Activated CD4-positive, CD25-positive, alpha-beta regulatory T cell treated with anti-CD3 and anti-CD28 coated beads, Interleukin-2, amount 50 U/mL, for 72 hours (primary cell): ENCODE measurements around the gene NOX3.

Experiments
- DNase-seq: peaks from one replicate; pipeline ENCODE4 v3.0.0; 2021

The NOX3 gene

DNA sequence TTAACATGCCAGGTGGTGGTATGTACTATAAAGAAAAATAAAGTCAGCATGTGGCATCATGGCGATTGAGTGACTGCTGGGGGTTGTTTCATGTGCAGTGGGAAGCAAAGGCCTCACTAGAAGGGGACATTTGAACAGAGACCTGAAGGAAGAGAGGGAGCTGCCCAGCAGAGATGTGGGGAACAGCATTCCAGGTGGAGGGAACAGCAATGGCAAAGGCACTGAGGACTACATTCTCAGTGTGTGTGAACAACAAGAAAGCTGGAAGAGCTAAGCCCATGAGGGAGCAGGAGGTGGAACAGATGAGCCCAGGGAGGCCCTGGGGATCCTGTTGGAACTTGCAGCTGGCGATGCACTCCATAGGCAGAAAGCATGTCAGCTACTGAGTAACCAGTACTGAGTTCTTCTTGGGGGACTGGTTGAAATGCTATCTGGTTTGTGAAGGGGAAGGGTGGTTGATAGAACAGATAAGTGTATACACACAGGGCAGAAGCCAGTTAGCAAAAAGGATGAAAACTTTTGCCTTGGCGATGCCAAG lies 29.2 kb downstream of the NOX3 start:
- no peak for DNase-seq

DNA sequence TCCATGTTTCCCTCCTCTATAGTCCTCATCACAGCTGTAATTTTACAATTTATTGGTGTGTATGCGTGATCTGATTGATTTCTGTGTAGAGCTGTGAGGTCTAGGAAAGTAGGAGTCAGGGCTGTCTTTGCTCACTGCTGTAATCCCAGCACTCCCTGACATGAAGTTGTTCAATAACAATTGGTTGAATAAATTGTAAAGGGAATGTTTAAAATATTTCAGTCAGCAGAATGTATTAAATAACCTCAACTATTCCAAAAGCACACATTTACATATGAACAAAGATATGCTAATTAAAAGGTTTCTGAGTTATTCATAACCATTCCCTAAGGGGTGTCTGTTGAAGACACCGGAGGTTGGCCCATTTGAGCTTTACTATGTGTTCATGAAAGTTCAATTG lies 31.5 kb downstream of the NOX3 start:
- no peak for DNase-seq

DNA sequence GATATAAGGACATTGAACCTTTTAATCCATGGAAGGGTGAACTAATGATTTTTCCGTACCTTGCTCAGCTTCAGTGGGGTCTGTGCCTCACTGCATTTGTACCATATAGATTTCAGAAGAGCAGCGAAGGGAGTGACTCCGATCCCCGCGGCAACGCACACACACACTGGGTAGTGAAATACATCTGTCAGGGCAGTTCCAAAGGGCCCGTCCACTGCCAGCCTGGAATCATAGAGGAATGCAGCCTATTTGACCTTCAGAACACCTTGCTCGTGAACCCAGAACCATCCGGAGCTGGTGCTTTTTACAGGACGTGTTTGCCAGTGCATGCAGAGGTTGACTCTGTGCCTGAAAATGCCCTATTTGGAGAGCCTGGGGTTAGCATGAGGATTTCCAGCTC lies 33.0 kb downstream of the NOX3 start:
- no peak for DNase-seq

DNA sequence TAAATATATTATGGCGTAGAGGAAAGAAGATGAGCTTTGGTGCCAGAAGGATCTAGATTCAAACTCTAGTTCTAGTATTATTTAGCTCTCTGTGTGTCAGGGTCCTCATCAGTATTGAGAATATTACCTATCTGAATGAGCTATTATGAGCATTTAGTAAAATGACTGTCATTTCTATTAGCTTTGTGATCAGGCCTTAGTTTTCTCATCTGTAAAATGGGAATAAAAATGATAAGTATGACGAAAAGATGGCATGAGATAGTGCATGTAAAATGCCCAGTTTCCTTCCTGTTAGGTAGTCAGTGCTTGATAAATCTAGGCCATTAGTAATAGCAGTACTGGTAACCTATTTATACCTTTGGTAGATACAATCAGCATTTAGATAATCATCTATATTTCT lies 35.1 kb downstream of the NOX3 start:
- no peak for DNase-seq

GRCh38 chr6:155419161-155419560 lies 36.5 kb downstream of the NOX3 start:
- no peak for DNase-seq

- DNase-seq, result peak; percentile 42
These were observed 37.5 kb downstream of the NOX3 start for GRCh38 chr6:155418017-155418761.

- no peak for DNase-seq
These were observed 38.2 kb downstream of the NOX3 start for GRCh38 chr6:155417454-155417853.

DNA sequence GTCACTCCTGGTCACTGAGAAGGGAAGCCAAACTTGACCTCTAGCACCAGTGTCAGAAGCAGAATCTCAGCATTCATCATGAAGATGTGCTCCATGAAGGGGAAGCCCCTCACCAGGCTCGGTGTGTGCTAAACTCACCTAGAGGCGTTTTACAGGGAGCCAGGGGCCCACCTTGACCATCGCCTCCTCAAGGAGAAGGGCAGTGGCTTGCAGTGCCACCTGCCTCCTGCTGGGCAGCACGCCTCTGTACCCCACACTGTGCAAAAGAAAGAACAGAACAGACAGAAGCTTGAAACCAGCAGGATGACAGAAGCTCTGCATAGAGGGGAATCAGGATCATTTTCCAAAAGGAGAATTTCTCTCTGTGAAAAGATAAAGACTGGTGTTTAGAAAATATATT lies 39.7 kb downstream of the NOX3 start:
- DNase-seq, result no peak

DNA sequence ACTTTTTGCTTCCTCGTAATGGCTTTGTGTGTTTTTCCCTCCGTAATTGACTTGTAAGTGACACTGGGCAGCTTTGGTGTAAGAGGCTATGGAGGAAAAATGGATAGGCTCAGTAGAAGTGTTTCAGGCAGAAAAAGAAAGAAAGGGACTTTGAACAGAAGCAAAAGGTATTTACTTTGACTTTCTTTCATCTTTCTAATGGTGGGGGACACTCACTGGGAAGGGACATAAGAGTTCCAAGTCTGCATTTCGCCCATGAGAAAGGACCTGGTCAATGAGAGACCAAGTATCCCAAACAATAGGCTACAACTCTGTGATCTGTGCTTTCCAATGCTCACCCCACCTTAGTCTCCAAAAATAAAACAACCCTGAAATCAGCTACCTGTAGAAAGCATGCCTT lies 41.6 kb downstream of the NOX3 start:
- no peak for DNase-seq

- no peak for DNase-seq
These were observed 43.3 kb downstream of the NOX3 start for GRCh38 chr6:155412335-155412734.

- no peak for DNase-seq
These were observed 44.2 kb downstream of the NOX3 start for GRCh38 chr6:155411154-155412052.

GRCh38 chr6:155409391-155409790 lies 46.2 kb downstream of the NOX3 start:
- DNase-seq, result no peak

DNA sequence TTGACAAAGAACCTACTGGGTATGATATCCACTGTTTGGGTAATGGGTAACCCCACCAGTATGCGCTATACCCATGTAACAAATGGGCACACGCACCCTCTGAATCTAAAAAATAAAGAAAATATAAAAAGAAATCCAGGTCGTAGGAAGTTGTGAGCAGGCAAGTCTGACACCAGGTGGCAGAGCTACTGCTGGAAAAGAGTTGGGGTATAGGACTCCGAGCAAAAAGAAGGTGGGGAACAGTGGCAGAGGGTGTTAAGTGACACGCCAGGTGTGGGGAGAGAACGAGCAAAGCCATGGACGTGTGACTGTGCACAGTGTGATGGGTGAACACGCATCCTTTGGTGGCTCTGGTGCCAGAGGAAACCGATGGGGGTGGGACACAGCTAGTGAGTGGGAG lies 46.7 kb downstream of the NOX3 start:
- no peak for DNase-seq

GRCh38 chr6:155408231-155408630 lies 47.4 kb downstream of the NOX3 start:
- DNase-seq, result no peak

- no peak for DNase-seq
These were observed 48.8 kb downstream of the NOX3 start for GRCh38 chr6:155406801-155407200.

DNA sequence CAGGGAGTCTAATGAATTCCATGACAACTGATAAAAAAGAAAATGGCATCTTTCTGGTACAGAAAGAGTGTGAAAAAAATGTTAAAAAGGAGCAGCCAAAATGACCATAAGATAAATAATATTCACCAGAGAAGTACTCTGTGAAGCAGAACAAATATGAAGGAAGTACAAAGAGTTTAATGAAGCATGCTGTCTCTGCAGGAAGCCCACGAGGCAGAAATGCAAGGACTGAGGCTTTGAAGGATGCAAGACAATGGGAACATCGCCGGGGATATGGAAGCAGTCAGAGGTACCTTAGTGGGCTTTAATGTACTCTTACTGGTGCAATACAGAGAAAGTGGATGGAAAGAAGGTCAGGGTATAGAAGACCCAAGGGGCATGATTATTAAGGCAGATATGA lies 50.7 kb downstream of the NOX3 start:
- no peak for DNase-seq

- no peak for DNase-seq
These were observed 52.9 kb downstream of the NOX3 start for GRCh38 chr6:155402656-155403304.

GRCh38 chr6:155400654-155400965 lies 55.0 kb downstream of the NOX3 start:
- no peak for DNase-seq

DNA sequence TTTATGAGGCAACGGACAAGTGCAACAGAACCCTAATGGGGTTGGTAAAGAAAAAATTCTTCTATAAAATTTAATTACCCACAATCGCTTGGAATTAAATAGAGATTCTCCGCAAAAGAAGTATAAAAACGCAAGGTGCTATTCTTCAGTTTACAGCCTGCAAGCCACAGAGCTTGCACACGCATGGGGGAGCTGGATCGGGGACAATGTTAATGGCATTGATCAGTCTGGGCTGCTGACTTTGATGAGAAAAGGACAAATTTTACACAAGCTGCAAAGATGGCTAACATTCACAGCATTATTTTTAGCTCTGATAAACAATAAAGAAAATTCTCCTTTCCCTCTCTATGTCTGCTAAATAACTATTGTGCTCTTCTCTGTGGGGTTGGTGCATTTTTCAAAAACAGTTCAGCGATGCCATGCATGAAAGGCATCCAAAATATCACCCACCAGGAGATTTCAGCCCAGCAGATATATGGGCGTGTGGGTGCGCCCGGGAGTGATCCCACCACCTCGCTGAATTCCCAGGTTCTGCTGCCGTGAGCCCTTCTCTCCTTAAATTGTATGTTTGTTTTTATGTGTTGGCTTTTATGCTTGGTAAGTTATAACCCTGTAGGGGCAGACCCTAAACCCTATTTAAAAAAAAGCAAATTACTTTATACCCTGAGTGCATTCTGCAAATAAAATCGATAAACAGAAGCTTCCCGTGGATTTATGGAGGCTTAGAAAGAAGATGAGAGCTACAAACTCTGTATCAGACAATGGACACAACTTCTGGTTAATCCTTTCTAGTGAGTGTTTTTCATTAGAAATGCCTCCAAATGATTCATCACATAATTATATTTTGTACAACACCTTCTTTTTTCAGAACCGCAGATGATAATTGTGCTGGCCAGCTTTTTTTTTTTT lies 55.6 kb downstream of the NOX3 start:
- DNase-seq, result no peak

DNA sequence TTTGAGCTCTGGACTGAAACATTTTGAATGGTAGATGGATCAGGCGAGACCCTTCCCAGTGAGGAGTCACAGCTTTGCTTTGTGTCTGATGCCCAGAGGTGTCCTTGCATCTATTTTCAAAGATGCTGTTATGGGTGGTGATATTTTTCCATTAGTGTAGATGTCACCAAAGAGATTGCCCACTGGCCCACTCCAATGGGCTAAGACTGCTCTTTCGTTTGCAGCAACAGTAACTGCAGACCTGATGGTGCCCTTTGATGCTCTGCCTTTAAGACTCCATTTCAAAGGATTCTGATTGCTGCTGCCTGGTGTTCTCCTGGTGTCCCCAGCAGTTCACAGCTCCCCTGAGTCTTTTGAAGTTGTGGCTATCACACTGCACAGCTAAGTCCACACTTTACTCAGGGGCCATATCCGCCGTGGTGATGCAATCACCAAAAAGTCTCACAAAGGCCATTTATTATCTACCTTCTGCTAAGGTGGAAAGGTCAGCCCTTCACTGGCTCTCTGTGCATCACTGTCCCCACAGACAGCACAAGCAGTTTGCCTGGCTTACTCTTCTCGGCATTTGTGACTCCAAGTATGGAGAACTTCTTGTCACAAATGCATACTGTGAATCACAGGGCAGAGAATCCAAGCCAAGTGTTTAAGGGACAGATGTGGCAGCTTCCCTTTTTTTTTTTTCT lies 56.4 kb downstream of the NOX3 start:
- DNase-seq, result no peak

- no peak for DNase-seq
These were observed 57.0 kb downstream of the NOX3 start for GRCh38 chr6:155398701-155399061.

DNA sequence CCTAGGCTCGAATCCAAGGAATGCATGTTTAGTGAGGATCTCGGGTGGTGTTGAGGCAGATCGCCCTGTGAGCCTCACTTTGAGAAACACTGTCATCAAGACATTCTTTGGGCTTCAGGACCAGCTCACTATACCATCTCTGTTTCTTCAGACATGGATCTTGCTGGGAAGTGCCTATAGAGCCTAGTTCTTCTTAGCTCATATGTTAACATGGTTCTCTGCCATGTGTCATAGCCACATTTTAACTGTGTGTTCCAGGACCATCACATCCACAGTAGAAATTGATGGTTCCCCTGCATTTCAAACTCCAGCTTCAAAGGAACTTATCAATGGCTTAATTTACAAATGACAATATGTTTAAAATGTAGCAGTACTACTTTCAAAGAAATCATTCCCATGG lies 57.4 kb downstream of the NOX3 start:
- no peak for DNase-seq
